HG03565 (cell line): Measurements from ENCODE around the gene LPIN1.
"Not testable (repeated sequence)": the region's sequence is repeated elsewhere in the genome, so short reads cannot be mapped to it uniquely, and the experiment has no call there.

Experiments
- ATAC-seq: cut with Tn5 transposase; IDR thresholded peaks from one replicate; pipeline ENCODE4 v1.9.1; 2021; ENCODE audit warnings: mild to moderate bottlenecking, moderate library complexity; ENCODE audit not compliant: unreplicated experiment

Gene LPIN1

GRCh38 chr2:11715987-11716652 lies 30.3 kb upstream of the LPIN1 start:
- no peak for ATAC-seq

GRCh38 chr2:11716689-11717321 lies 29.6 kb upstream of the LPIN1 start:
- ATAC-seq: no peak

GRCh38 chr2:11717623-11718022 lies 28.8 kb upstream of the LPIN1 start:
- ATAC-seq: no peak

GRCh38 chr2:11718606-11719005 lies 27.8 kb upstream of the LPIN1 start:
- no peak for ATAC-seq

GRCh38 chr2:11719230-11719977 lies 27.0 kb upstream of the LPIN1 start:
- ATAC-seq: no peak

- ATAC-seq: no peak
Measured at GRCh38 chr2:11720752-11721151, 25.7 kb upstream of the LPIN1 start.

- no peak for ATAC-seq
Measured at GRCh38 chr2:11722292-11723060, 24.0 kb upstream of the LPIN1 start.

- ATAC-seq: no peak
Measured at GRCh38 chr2:11723061-11723371, 23.4 kb upstream of the LPIN1 start.

GRCh38 chr2:11724151-11724550 lies 22.3 kb upstream of the LPIN1 start:
- ATAC-seq: no peak

GRCh38 chr2:11726384-11726783 lies 20.0 kb upstream of the LPIN1 start:
- ATAC-seq: no peak

- ATAC-seq: no peak
Measured at GRCh38 chr2:11729362-11730212, 16.8 kb upstream of the LPIN1 start.

- not testable (repeated sequence) for ATAC-seq
Measured at GRCh38 chr2:11731214-11731984, 15.0 kb upstream of the LPIN1 start.

- ATAC-seq: no peak
Measured at GRCh38 chr2:11732587-11732986, 13.8 kb upstream of the LPIN1 start.

GRCh38 chr2:11737852-11738251 lies 8.6 kb upstream of the LPIN1 start:
- ATAC-seq: not testable (repeated sequence)

GRCh38 chr2:11738589-11739436 lies 7.6 kb upstream of the LPIN1 start:
- ATAC-seq: peak; percentile 41

- ATAC-seq: no peak
Measured at GRCh38 chr2:11740723-11741122, 5.7 kb upstream of the LPIN1 start.

- ATAC-seq: no peak
Measured at GRCh38 chr2:11742317-11742701, 4.1 kb upstream of the LPIN1 start.

- no peak for ATAC-seq
Measured at GRCh38 chr2:11742702-11743357, 3.6 kb upstream of the LPIN1 start.
